MM.1S (cell line): ENCODE data around the gene SMC6.
A peak's percentile ranks its signal among the peaks of the same experiment; 100 is the strongest.

Experiments used
- DNase-seq: peaks from one replicate; pipeline ENCODE4 v3.0.0-alpha.2; 2015
- H2AFZ ChIP-seq: fragments of 300-600 bp; sonication (generic); 2 replicates; pipeline ENCODE4 v1.6.0; 2016; ENCODE audit warnings: antibody characterized with exemption, low read length
- H3F3A ChIP-seq: fragments of 300-600 bp; sonication (generic); 2 replicates; pipeline ENCODE4 v1.6.1; 2016; ENCODE audit warnings: mild to moderate bottlenecking, antibody characterized with exemption, low read length, moderate library complexity, mixed read lengths; ENCODE audit not compliant: insufficient read depth
- H3K27ac ChIP-seq: fragments of 300-600 bp; sonication (generic); 2 replicates; pipeline ENCODE4 v1.5.1; 2016; ENCODE audit warnings: mild to moderate bottlenecking, low read length
- H3K27me3 ChIP-seq: fragments of 300-600 bp; sonication (generic); replicated peaks from 2 replicates; pipeline ENCODE4 v1.6.0; 2016; ENCODE audit warnings: low read length; ENCODE audit not compliant: insufficient read depth
- H3K36me3 ChIP-seq: fragments of 300-600 bp; sonication (generic); replicated peaks from 2 replicates; pipeline ENCODE4 v1.6.1; 2016; ENCODE audit warnings: mild to moderate bottlenecking, low read length, mixed read lengths; ENCODE audit not compliant: insufficient read depth
- H3K4me1 ChIP-seq: fragments of 300-600 bp; sonication (generic); 2 replicates; pipeline ENCODE4 v1.6.1; 2016; ENCODE audit warnings: low read length, mixed read lengths
- H3K4me2 ChIP-seq: fragments of 300-600 bp; sonication (generic); 2 replicates; pipeline ENCODE4 v1.6.0; 2016; ENCODE audit warnings: low read depth, low read length
- H3K4me3 ChIP-seq: fragments of 300-600 bp; sonication (generic); 2 replicates; pipeline ENCODE4 v1.5.1; 2016; ENCODE audit warnings: low read length, mixed read lengths
- H3K79me2 ChIP-seq: fragments of 300-600 bp; sonication (generic); 2 replicates; pipeline ENCODE4 v1.6.1; 2016; ENCODE audit warnings: mixed run types, low read length, mixed read lengths
- H3K9ac ChIP-seq: fragments of 300-600 bp; sonication (generic); 2 replicates; pipeline ENCODE4 v1.6.1; 2016; ENCODE audit warnings: low read length, mixed read lengths
- H3K9me2 ChIP-seq: fragments of 300-600 bp; sonication (generic); replicated peaks from 2 replicates; pipeline ENCODE4 v1.6.1; 2016; ENCODE audit warnings: mild to moderate bottlenecking, low read length, mixed read lengths; ENCODE audit not compliant: insufficient read depth
- H3K9me3 ChIP-seq: fragments of 300-600 bp; sonication (generic); replicated peaks from 2 replicates; pipeline ENCODE4 v1.6.1; 2016; ENCODE audit warnings: mild to moderate bottlenecking, low read length, mixed read lengths; ENCODE audit not compliant: insufficient read depth
- H4K20me1 ChIP-seq: fragments of 300-600 bp; sonication (generic); 2 replicates; pipeline ENCODE4 v1.6.1; 2016; ENCODE audit warnings: mild to moderate bottlenecking, low read length, moderate library complexity, mixed read lengths; ENCODE audit not compliant: insufficient read depth
- EZH2 ChIP-seq: fragments of 300-600 bp; sonication (generic); optimal IDR thresholded peaks from 2 replicates; pipeline ENCODE3; 2017; ENCODE audit warnings: low read depth, mild to moderate bottlenecking, antibody characterized with exemption, low read length, mixed read lengths
- EZH2phosphoT487 ChIP-seq: fragments of 300-600 bp; sonication (generic); IDR thresholded peaks from 2 replicates; pipeline ENCODE4 v1.6.1; 2018; ENCODE audit warnings: antibody characterized with exemption, low read length
- TF ChIP-seq, protein P1 (sequence below): fragments of 300-600 bp; sonication (generic); IDR thresholded peaks from 2 replicates; pipeline ENCODE4 v1.5.1; 2016; ENCODE audit warnings: antibody characterized with exemption, low read length, mixed read lengths

SMC6 gene

DNA sequence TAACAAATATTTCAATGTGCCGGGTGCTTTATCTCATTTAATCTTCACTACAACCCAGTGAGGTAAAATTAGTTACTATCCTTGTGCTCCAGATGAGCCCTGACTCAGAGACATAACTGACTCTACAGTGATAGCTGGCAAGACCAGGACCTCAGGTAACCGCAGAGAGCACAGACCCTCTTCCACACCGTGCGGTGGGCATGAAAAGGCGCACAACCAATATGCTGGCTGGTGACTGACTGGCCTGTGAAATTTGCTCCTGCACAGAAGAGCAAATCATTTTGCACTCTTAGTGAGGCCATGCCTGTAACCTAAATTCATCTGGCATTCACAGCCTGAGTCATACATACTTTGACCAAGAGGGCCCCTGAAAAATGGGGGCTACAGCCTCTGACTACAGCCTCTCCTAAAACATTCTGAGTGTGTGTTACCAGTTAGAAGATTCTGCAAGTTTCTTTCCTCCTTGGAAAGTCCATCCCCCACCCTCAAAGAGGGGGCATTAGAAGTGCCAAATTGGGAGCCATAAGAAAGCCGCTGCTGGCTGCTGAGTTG is 40.3 kb upstream of the SMC6 start:
- Histone ChIP-seq H2AFZ (no peak overlapping the region), H3K9me2 (no peaks in the 10 kb centered on the region), H3K4me1 (peaks cover 7% of the 10 kb centered on the region), H3K79me2 (no peaks in the 10 kb centered on the region), H3K36me3 (no peaks in the 10 kb centered on the region), H4K20me1 (no peaks in the 10 kb centered on the region), H3K4me3 (no peak overlapping the region), H3K9ac (no peak overlapping the region), H3K27ac (no peak overlapping the region), H3K4me2 (no peak overlapping the region), H3K27me3 (no peaks in the 10 kb centered on the region), H3F3A (0 out of 2 replicates have a peak, but pooled peaks cover 3% of the 10 kb centered on the region), H3K9me3 (no peaks in the 10 kb centered on the region)
- TF ChIP-seq, protein P1, sequence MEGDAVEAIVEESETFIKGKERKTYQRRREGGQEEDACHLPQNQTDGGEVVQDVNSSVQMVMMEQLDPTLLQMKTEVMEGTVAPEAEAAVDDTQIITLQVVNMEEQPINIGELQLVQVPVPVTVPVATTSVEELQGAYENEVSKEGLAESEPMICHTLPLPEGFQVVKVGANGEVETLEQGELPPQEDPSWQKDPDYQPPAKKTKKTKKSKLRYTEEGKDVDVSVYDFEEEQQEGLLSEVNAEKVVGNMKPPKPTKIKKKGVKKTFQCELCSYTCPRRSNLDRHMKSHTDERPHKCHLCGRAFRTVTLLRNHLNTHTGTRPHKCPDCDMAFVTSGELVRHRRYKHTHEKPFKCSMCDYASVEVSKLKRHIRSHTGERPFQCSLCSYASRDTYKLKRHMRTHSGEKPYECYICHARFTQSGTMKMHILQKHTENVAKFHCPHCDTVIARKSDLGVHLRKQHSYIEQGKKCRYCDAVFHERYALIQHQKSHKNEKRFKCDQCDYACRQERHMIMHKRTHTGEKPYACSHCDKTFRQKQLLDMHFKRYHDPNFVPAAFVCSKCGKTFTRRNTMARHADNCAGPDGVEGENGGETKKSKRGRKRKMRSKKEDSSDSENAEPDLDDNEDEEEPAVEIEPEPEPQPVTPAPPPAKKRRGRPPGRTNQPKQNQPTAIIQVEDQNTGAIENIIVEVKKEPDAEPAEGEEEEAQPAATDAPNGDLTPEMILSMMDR: no peak
- TF ChIP-seq EZH2: no peak
- no peak for TF ChIP-seq EZH2phosphoT487
- DNase-seq: no peak

DNA sequence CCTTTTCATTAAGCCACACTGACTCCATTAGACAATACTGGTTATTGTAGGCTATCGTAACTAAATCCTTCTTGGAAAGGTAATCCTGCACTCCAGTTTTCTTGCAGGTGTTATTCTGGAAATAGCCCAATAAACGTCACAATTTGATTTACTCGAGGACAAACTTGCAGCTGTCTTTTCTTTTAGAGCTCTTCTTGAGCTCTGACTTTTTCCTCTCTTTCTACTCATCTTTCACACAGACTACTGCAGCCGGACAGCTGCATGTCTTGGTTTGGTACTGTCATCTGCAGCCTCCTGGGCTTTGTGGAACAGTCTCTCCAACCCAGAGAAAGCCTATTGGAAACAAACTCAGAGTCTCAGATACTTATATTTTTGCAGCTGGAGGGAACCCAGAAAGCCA is 39.7 kb upstream of the SMC6 start:
- Histone ChIP-seq H4K20me1 (no peaks in the 10 kb centered on the region), H3K27me3 (no peaks in the 10 kb centered on the region), H3K79me2 (no peaks in the 10 kb centered on the region), H2AFZ (no peak overlapping the region), H3F3A (0 out of 2 replicates have a peak, but pooled peaks cover 3% of the 10 kb centered on the region), H3K9me2 (no peaks in the 10 kb centered on the region), H3K4me3 (no peak overlapping the region), H3K36me3 (no peaks in the 10 kb centered on the region), H3K4me1 (peaks cover 7% of the 10 kb centered on the region), H3K4me2 (no peak overlapping the region), H3K9me3 (no peaks in the 10 kb centered on the region), H3K9ac (no peak overlapping the region), H3K27ac (no peak overlapping the region)
- no peak for DNase-seq
- TF ChIP-seq EZH2 (no peak), EZH2phosphoT487 (no peak)
- TF ChIP-seq, protein P1: no peak

DNA sequence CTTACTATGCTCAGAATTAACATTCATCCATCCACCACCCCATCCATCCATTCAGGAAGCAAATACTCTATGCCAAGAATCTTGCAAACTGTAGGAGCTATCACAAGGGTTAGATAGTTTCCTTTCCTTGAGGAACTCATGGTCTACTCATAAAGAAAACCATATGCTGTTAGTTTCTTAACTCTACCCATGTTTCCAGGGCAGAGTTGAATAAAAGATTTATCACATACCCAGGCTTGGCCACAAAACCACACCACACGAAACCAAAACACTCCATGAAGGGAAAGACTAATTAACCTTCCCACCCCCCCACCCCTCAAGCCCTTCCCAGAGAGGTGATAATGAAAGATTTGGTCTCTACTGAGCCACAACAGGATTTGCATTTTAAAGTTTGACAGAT is 38.9 kb upstream of the SMC6 start:
- no peak overlapping the region for H3K4me2 ChIP-seq
- no peak overlapping the region for H3K9ac ChIP-seq
- no peaks in the 10 kb centered on the region for H3K9me2 ChIP-seq
- peak; percentile 28 for DNase-seq
- 0 out of 2 replicates have a peak, but pooled peaks cover 3% of the 10 kb centered on the region for H3F3A ChIP-seq
- TF ChIP-seq EZH2phosphoT487 (no peak), EZH2 (no peak)
- TF ChIP-seq, protein P1: no peak
- H3K27ac ChIP-seq: no peak overlapping the region
- peaks cover 7% of the 10 kb centered on the region for H3K4me1 ChIP-seq
- H3K27me3 ChIP-seq: no peaks in the 10 kb centered on the region
- H3K4me3 ChIP-seq: no peak overlapping the region
- H2AFZ ChIP-seq: no peak overlapping the region
- H3K79me2 ChIP-seq: no peaks in the 10 kb centered on the region
- no peaks in the 10 kb centered on the region for H3K9me3 ChIP-seq
- no peaks in the 10 kb centered on the region for H3K36me3 ChIP-seq
- no peaks in the 10 kb centered on the region for H4K20me1 ChIP-seq
